PC-3 (cell line): ENCODE results near the gene GSTK1.

Source experiments
- CTCF ChIP-seq: fragments of 300-600 bp; sonication (generic); conservative IDR thresholded peaks from 2 replicates; pipeline ENCODE4 v1.5.1; 2017; ENCODE audit warnings: antibody characterized with exemption, low read depth, mild to moderate bottlenecking, low read length
- EZH2 ChIP-seq: fragments of 300-600 bp; sonication (generic); IDR thresholded peaks from one replicate; pipeline ENCODE4 v1.6.1; 2017; ENCODE audit warnings: antibody characterized with exemption, mild to moderate bottlenecking, low read length; ENCODE audit not compliant: unreplicated experiment
- EZH2phosphoT487 ChIP-seq: fragments of 300-600 bp; sonication (generic); IDR thresholded peaks from 2 replicates; pipeline ENCODE4 v1.6.1; 2018; ENCODE audit warnings: mild to moderate bottlenecking, antibody characterized with exemption, low read length, borderline replicate concordance

- TF ChIP-seq EZH2 (no peak), CTCF (peak; percentile 94), EZH2phosphoT487 (no peak)
Measured at GRCh38 chr7:143240291-143241168, 22.7 kb upstream of the GSTK1 start.
